ENCODE data around the gene DHRS11.
A peak's percentile ranks its signal among the peaks of the same experiment; 100 is the strongest.
"Not testable (repeated sequence)": the region's sequence is repeated elsewhere in the genome, so short reads cannot be mapped to it uniquely, and the experiment has no call there.

Gene DHRS11

DNA sequence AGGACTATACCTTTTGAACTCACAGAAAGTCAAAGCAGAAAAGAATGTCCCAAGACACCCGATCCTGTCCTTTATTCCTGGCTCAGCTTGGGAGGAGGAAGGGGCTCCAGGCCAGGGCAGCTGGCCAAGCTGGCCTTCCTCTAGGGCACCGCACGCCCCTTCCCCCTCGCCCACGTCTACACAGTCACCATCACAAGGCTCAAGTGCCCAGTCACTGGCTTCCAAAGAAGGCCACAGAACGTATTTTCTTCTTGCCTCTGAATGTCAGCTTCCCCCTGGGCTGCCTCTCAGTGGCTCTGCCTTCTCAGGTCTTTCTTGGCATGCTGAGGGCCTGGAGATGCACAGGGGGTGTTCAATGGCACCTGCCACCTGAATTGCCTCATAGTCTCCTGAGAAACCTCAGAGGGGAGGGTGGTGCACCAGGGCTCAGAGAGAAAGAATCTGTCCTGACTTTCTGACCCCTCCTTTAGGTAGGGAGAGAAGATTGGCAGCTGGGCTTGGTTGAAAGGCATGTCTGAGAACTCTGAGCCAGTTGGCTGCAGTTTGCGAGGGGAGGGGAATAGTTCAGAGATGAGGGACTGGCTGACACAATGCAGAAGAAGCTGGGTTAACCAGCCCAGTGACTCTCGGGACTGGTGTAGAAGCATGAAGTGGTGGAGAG lies 2.1 kb downstream of the DHRS11 start:
- DNase-seq (ENCODE audit: low read depth in 2 of 2, low spot score in 1 of 2): no peak

DNA sequence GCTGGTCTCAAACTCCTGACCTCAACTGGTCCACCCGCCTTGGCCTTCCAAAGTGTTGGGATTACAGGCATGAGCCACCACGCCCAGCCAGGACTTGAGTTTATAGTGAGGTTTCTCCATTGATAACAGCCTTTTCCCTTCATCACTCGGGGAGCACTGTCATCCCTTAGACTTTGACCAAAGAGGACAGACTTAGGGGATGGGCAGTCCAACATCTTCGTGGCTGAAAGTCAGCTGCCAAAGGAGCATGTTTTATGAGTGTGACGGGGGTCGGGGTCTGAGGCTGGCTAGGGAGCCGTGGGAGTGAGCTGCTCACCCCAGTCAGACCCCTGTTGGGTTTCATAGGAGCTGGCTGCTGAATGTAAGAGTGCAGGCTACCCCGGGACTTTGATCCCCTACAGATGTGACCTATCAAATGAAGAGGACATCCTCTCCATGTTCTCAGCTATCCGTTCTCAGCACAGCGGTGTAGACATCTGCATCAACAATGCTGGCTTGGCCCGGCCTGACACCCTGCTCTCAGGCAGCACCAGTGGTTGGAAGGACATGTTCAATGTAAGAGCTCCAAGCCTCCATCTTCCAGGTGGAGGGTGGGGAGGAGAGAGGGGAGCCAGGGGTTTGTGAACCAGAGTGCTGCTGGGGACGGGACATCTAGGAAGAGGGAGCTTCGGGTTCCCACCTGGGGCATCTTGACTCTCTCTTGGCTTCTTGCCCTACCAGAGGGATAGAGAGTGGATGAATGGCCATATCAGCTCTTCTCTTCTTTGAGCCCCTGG lies 3.1 kb downstream of the DHRS11 start:
- no peak for DNase-seq (ENCODE audit: low read depth in 2 of 2, low spot score in 1 of 2)

- no peak for DNase-seq (ENCODE audit: low read depth in 2 of 2, low spot score in 1 of 2)
Measured at GRCh38 chr17:36597226-36597625, 5.5 kb downstream of the DHRS11 start.

- DNase-seq (ENCODE audit: low read depth in 2 of 2, low spot score in 1 of 2): no peak
Measured at GRCh38 chr17:36597866-36598777, 6.4 kb downstream of the DHRS11 start.

DNA sequence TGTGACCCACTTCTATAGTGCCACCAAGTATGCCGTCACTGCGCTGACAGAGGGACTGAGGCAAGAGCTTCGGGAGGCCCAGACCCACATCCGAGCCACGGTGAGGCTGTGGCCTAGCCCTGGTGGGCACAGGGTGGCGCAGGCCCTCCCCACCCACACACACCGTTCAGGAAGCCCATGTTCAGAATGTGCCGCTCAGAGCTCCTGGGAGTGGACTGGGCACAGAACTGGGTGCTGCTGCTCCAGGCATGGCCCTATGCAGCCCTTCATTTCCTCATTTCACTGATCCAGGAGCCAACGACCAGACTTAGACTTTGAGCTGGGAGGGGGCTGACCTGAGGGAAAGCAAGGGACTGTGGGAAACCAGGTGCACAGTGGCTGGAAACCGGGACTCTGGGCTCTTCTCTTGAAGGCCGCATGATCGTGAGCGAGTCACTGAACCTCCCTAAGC lies 7.3 kb downstream of the DHRS11 start:
- DNase-seq (ENCODE audit: low read depth in 2 of 2, low spot score in 1 of 2): no peak

- no peak for DNase-seq (ENCODE audit: low read depth in 2 of 2, low spot score in 1 of 2)
Measured at GRCh38 chr17:36599546-36600250, 8.0 kb downstream of the DHRS11 start.

DNA sequence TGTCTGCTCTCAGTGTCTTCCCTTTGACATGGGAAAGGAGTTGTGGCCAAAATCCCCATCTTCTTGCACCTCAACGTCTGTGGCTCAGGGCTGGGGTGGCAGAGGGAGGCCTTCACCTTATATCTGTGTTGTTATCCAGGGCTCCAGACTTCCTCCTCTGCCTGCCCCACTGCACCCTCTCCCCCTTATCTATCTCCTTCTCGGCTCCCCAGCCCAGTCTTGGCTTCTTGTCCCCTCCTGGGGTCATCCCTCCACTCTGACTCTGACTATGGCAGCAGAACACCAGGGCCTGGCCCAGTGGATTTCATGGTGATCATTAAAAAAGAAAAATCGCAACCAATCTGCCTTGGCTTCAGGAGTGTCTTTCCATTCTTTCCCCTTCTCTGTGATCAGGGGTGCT lies 8.8 kb downstream of the DHRS11 start:
- DNase-seq (ENCODE audit: low read depth in 2 of 2, low spot score in 1 of 2): no peak

GRCh38 chr17:36600936-36601302 lies 9.2 kb downstream of the DHRS11 start:
- no peak for DNase-seq (ENCODE audit: low read depth in 2 of 2, low spot score in 1 of 2)

GRCh38 chr17:36601303-36602029 lies 9.8 kb downstream of the DHRS11 start, which contains the start of gene MRM1:
MRM1 (plus strand) TSS chr17:36601583; CDS start chr17:36601811, 228 bp downstream.
- peak; percentile 82 to 87 for DNase-seq (ENCODE audit: low read depth in 2 of 2, low spot score in 1 of 2)

DNA sequence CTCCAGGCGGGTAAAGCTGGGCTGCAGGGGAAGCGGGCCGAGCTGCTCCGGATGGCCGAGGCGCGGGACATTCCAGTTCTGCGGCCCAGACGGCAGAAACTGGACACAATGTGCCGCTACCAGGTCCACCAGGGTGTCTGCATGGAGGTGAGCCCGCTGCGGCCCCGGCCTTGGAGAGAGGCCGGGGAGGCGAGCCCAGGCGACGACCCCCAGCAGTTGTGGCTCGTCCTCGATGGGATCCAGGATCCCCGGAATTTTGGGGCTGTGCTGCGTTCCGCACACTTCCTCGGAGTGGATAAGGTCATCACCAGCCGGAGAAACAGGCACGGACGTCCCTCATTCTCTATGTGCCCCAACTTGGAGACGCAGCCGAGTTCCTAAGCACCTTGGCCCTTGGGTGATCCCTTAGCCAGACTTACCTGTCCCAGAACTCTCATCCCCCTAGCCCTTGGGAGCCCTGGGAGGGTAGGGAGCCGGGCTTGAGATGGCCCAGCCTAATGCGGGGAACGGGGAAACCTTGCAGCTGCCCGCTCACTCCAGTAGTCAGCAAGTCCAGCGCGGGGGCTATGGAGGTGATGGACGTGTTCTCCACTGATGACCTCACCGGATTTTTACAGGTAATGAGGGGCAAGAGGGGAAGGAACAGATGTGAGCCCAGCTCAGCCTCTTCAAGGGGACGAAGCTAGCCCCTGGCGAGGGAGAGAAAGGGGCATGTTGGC lies 10.5 kb downstream of the DHRS11 start:
- DNase-seq (ENCODE audit: low read depth in 2 of 2, low spot score in 1 of 2): no peak

- peak in 1 of 2 donors; percentile 37 for DNase-seq (ENCODE audit: low read depth in 2 of 2, low spot score in 1 of 2)
Measured at GRCh38 chr17:36602924-36603384, 11.3 kb downstream of the DHRS11 start.

DNA sequence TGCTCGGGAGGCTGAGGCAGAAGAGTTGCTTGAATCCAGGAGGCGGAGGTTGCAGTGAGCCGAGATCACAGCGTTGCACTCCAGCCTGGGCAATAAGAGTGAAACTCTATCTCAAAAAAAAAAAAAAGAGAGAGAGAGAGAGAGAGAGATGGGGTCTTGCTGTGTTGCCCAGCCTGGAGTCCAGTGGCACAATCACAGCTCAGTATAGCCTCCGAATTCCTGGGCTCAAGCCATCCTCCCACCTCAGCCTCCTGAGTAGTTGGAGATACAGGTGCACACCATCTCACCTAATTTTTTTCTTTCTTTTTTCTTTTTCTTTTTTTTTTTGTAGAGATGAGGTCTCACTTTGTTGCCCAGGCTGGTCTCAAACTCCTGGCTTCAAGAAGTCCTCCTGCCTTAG lies 13.3 kb downstream of the DHRS11 start:
- DNase-seq (ENCODE audit: low read depth in 2 of 2, low spot score in 1 of 2): not testable (repeated sequence)

- DNase-seq (ENCODE audit: low read depth in 2 of 2, low spot score in 1 of 2): no peak
Measured at GRCh38 chr17:36608280-36608679, 16.6 kb downstream of the DHRS11 start.

DNA sequence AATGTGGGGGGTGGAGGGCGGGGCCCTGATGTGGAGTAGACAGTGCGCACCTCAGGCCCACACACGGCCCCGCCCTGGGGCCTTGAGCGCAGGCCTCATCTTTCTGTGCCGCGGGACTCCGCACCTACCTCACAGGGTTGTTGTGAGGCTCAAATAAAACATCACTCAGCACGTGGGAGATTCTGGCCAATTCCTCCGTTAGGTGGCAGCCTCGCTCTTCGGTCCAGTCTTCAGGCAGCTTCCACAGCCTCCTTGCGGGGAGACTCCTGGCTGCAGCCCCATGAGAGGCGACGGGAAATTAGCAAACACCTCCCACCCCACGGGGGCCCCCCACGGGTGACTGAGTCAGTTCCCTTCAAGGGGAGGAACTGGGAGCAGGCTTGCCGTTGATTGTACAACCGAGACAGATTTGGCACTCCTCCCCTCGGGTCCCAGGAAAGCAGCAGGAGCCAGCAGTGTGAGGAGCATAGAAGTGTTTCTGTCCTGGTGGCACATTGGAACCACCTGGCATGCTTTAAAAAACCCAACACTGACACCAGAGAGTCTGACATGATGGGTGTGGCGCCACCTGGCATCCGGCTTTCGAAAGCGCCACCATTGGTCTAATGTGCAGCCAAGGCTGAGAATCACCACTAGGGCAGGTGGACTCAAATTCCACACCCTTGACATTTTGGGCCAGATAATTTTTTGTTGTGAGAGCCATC lies 17.3 kb downstream of the DHRS11 start:
- no peak for DNase-seq (ENCODE audit: low read depth in 2 of 2, low spot score in 1 of 2)

- DNase-seq (ENCODE audit: low read depth in 2 of 2, low spot score in 1 of 2): no peak
Measured at GRCh38 chr17:36609498-36609862, 17.8 kb downstream of the DHRS11 start.

DNA sequence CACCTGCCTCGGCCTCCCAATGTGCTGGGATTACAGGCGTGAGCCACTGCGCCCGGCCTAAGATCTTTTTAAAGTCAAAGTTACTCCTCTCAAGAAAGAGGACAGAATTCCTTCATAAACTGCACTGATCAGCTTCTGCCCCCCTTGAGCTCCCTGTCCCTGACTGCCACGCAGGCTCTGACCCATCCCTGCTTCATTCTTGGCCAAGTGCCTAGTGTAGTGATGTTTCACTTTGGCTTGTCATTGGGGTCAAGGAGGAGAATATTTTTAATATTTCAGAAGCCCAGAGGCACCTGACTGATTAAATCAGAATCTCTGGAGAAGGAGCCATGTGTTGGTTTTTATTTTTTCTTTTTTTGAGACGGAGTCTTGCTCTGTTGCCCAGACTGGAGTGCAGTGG lies 18.8 kb downstream of the DHRS11 start:
- no peak for DNase-seq (ENCODE audit: low read depth in 2 of 2, low spot score in 1 of 2)

- DNase-seq (ENCODE audit: low read depth in 2 of 2, low spot score in 1 of 2): no peak
Measured at GRCh38 chr17:36611345-36612072, 19.8 kb downstream of the DHRS11 start.

DNA sequence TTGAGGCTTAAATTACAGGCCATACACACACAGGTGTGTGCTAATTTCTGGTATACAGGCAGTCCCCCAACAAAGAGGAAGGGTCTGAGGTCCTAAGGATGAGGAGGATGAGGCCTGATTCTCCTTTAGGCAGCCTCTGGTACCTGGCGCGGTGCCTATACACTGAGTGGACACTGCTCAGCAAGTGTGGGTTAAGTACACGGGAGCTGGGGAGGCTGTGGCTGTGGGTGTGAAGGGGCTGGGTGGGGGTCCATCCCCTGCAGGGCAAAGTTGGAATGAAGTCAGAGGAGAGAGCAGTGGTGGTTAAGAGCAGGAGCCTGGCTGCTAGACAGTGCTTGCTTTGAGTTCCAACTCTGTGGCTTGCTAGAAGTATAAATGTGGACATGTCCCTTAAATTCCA lies 20.6 kb downstream of the DHRS11 start:
- no peak for DNase-seq (ENCODE audit: low read depth in 2 of 2, low spot score in 1 of 2)

Data from stimulated activated CD8-positive, alpha-beta memory T cell treated with anti-CD3 and anti-CD28 coated beads, Interleukin-4, amount 100 ng/mL, for 1 hour (primary cell).